Esophagus squamous epithelium (tissue), 5 donors: ENCODE results near the gene MBTD1. TPM values are rescaled to one million over a fixed set of nuclear protein-coding genes. Genes with fewer than 3 reads are reported as not detected.
A peak's percentile ranks its signal among the peaks of the same experiment; 100 is the strongest.
"Not testable (repeated sequence)": the region's sequence is repeated elsewhere in the genome, so short reads cannot be mapped to it uniquely, and the experiment has no call there.

ENCODE experiments used
- DNase-seq: peaks from one replicate; lab custom pipeline; 2025; lab: John Stamatoyannopoulos, UW
- H3K27ac ChIP-seq, 4 donors: fragments of 200-600 bp; sonication (generic); one replicate each; pipeline ENCODE4 v1.5.1; 2016 to 2019; ENCODE audit warnings: mild to moderate bottlenecking in 1 of 4
- H3K27me3 ChIP-seq, 4 donors: fragments of 200-600 bp; sonication (generic); 1 replicate in 3 of 4; 2 replicates in 1 of 4; pipeline versions ENCODE4 v1.5.1 to v1.6.0; 2017 to 2021; ENCODE audit warnings: antibody characterized with exemption in 1 of 4
- H3K36me3 ChIP-seq, 3 donors: fragments of 200-600 bp; sonication (generic); one replicate each; pipeline ENCODE4 v1.5.1; 2016 to 2019
- H3K4me1 ChIP-seq, 3 donors: fragments of 200-600 bp; sonication (generic); one replicate each; pipeline ENCODE4 v1.5.1; 2017 to 2019
- H3K4me3 ChIP-seq, 4 donors: fragments of 200-600 bp; sonication (generic); 1 replicate in 3 of 4; 2 replicates in 1 of 4; pipeline ENCODE4 v1.5.1; 2016 to 2019; ENCODE audit warnings: mild to moderate bottlenecking in 2 of 4, moderate library complexity in 1 of 4
- H3K9me3 ChIP-seq, 3 donors: fragments of 200-600 bp; sonication (generic); one replicate each; pipeline ENCODE4 v1.5.1; 2016 to 2019
- POLR2A ChIP-seq, 4 donors: fragments of 450-650 bp; IDR thresholded peaks; one replicate each; pipeline ENCODE4 v1.6.1; 2017; ENCODE audit warnings: antibody characterized with exemption in 4 of 4, mild to moderate bottlenecking in 4 of 4, moderate library complexity in 3 of 4
- WGBS, 2 donors: methylation state at CpG; one replicate each; pipeline ENCODE4 v1.1.5; 2018; 5-methylcytosine and 5-hydroxymethylcytosine counted together
- intact Hi-C: fragments of 100-400 bp; cut with DNase I; formaldehyde crosslinking; loops from one replicate; pipeline ENCODE4 v1.15.0; 2022
- total RNA-seq, 4 donors: library from RNA; depleted of rRNA; stranded (reverse); fragments of >200 nt; gene quantifications; one replicate each; pipeline ENCODE4 v1.1.0, GENCODE V29; 2016
- TF ChIP-seq, protein P1 (sequence below), 6 experiments: fragments of 450-650 bp in 4 of 6; fragments of 200-600 bp in 2 of 6; sonication (generic) in 2 of 6; IDR thresholded peaks; one replicate each; pipeline ENCODE4 v1.5.1; 2016 to 2019; ENCODE audit warnings: antibody characterized with exemption in 6 of 6, mild to moderate bottlenecking in 4 of 6, moderate library complexity in 4 of 6
- donor health status: DM: yes; HTN: yes; CAD: no.

Gene MBTD1
- total RNA-seq, 4 donors from 2014 or later = 6.1 to 21.4 (median 9.4) TPM

DNA sequence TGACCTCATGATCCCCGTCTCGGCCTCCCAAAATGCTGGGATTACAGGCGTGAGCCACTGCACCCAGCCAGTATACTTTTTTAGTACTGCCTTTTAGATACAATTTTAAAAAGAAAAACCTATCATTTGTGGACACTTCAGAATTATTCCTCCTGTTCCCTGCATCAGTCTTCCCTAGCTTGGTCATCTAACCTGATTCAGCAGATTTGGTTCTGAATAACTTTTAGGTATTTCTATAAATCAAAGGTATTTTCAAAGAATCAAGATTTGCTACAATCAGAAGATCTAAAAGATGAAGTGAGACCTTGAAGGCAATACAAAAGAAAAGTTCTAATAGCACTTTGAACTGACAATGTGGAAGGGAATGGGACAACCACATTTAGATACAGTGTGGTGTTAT lies 30.0 kb downstream of the MBTD1 start:
- 92% methylated on average over 3 of the region's 3 CpGs for WGBS, 2 donors
- H3K4me1 ChIP-seq = peaks cover 0 to 26% (median 0%) of the 10 kb centered on the region in 3 donors
- H3K4me3 ChIP-seq = no peak overlapping the region
- TF ChIP-seq POLR2A (IDR thresholded peaks at IDR 0.05) = no peak
- TF ChIP-seq, protein P1, sequence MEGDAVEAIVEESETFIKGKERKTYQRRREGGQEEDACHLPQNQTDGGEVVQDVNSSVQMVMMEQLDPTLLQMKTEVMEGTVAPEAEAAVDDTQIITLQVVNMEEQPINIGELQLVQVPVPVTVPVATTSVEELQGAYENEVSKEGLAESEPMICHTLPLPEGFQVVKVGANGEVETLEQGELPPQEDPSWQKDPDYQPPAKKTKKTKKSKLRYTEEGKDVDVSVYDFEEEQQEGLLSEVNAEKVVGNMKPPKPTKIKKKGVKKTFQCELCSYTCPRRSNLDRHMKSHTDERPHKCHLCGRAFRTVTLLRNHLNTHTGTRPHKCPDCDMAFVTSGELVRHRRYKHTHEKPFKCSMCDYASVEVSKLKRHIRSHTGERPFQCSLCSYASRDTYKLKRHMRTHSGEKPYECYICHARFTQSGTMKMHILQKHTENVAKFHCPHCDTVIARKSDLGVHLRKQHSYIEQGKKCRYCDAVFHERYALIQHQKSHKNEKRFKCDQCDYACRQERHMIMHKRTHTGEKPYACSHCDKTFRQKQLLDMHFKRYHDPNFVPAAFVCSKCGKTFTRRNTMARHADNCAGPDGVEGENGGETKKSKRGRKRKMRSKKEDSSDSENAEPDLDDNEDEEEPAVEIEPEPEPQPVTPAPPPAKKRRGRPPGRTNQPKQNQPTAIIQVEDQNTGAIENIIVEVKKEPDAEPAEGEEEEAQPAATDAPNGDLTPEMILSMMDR (IDR thresholded peaks at IDR 0.05) = no peak
- H3K9me3 ChIP-seq = no peaks in the 10 kb centered on the region
- intact Hi-C loops = no loop called here
- H3K36me3 ChIP-seq = peaks cover 0 to under 1% (median 0%) of the 10 kb centered on the region in 3 donors
- no peak overlapping the region for H3K27ac ChIP-seq
- H3K27me3 ChIP-seq = no peaks in the 10 kb centered on the region
- no peak for DNase-seq

DNA sequence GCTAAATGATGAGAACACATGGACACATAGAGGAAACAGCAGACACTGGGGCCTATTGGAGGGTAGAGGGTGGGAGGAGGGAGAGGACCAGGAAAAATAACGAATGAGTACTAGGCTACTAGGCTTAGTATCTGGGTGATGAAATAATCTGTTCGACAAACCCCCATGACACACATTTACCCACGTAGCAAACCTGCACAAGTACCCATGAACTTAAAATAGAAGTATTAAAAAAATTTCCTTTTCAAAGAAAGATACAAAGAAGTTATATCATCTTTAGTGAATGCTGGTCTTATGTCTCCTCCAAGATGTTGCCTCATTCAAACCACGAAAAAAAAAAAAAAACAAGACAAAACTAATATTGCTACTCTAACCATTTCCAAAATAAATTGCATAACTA lies 31.7 kb downstream of the MBTD1 start:
- no peak for DNase-seq
- peak overlapping the region in 2 of 4 donors; percentile 5 to 44 for H3K27ac ChIP-seq
- TF ChIP-seq, protein P1 (IDR thresholded peaks at IDR 0.05) = no peak
- TF ChIP-seq POLR2A (IDR thresholded peaks at IDR 0.05) = no peak
- no peak overlapping the region for H3K4me3 ChIP-seq
- peaks cover 0 to 18% (median 0%) of the 10 kb centered on the region in 3 donors for H3K36me3 ChIP-seq
- H3K27me3 ChIP-seq = no peaks in the 10 kb centered on the region
- H3K9me3 ChIP-seq = no peaks in the 10 kb centered on the region
- WGBS, 2 donors = 53 to 69% methylated on average over 4 of the region's 4 CpGs
- H3K4me1 ChIP-seq = peaks cover 0 to 43% (median 0%) of the 10 kb centered on the region in 3 donors
- intact Hi-C loops = no loop called here

DNA sequence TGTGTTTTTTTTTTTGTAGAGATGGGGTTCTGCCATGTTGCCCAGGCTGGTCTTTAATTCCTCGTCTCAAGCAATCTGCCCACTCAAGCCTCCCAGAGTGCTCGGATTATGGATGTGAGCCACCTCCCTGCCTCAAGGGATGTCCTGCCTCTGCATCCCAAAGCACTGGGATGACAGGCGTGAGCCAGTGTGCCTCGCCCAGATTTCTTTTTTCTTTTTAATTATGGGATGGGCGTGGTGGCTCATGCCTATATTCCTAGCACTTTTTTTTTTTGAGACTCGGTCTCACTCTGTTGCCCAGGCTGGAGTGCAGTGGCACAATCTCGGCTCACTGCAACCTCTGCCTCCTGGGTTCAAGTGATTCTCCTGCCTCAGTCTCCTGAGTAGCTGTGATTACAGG lies 34.3 kb downstream of the MBTD1 start:
- H3K9me3 ChIP-seq, intact Hi-C loops, H3K27me3 ChIP-seq, DNase-seq, H3K4me3 ChIP-seq: not testable (repeated sequence)
- 51 to 62% methylated on average over 7 of the region's 7 CpGs for WGBS, 2 donors
- H3K4me1 ChIP-seq = peaks cover 0 to 39% (median 0%) of the 10 kb centered on the region in 3 donors
- peak overlapping the region in 2 of 4 donors; percentile 33 to 57 for H3K27ac ChIP-seq
- H3K36me3 ChIP-seq = peaks cover 0 to 45% (median 0%) of the 10 kb centered on the region in 3 donors

DNA sequence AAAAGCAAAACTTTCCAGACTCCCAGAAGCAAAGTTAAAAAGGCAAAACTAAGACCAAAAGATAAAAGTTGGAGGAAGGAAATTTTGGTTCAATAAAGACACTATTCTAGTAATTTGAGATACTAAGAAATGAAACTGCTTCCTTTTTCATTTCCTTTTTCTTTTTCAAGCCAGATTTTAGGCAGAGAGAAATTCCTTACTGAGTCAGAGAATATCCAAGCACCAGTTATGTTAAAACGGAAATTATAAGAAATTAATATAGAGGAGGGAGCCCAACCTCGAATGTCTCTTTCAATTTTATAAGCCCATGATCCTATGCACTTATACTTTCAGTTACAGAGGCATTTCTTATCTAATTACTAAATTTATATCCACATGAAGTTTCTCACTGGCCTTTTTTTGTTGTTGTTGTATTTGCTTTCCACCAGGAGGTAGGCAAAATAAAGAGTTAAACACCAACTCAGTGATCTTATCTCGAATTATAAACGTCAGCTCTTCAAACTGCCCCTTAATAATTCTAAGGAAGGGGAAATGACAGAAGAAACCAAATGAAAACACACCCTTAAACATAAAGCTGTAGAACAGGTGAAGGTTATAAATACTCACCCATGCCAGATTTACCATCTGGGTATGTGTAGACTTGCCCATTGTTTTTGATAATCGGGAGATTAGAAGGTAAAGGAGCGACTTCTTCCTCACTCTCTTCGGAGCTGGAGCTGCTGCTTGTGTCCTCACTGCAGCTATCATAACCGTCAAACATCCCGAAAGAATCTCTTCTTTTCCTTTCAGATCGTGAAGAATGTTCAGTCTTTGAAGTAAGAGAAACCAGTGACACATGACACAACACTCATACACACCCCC lies 35.2 kb downstream of the MBTD1 start:
- no peak overlapping the region for H3K4me3 ChIP-seq
- WGBS, 2 donors = 46 to 49% methylated on average over 10 of the region's 10 CpGs
- intact Hi-C loops = no loop called here
- H3K36me3 ChIP-seq = peaks cover 0 to 53% (median 0%) of the 10 kb centered on the region in 3 donors
- peak overlapping the region in 2 of 4 donors; percentile 33 to 57 for H3K27ac ChIP-seq
- no peaks in the 10 kb centered on the region for H3K9me3 ChIP-seq
- DNase-seq = no peak
- H3K4me1 ChIP-seq = peaks cover 0 to 37% (median 0%) of the 10 kb centered on the region in 3 donors
- TF ChIP-seq, protein P1 (IDR thresholded peaks at IDR 0.05) = no peak
- no peak for TF ChIP-seq POLR2A (IDR thresholded peaks at IDR 0.05)
- no peaks in the 10 kb centered on the region for H3K27me3 ChIP-seq

DNA sequence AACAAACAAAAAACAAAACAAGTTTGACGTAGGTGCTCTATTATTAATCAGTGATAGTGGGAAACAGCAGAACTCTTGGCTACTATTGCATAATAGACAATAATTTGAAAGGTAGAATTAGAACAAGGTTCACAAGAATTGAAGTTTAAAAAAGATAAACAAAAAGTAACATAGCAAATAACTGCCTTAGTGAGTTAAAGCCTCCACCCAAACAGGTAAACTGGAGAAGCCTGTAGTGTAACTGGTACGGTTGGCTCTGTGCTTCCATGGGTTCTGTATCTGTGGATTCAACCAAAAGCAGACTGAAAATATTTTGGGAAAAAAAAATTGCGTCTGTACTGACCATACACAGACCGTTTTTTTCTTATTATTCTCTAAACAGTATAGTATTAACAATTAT lies 38.5 kb downstream of the MBTD1 start:
- H3K27me3 ChIP-seq = no peaks in the 10 kb centered on the region
- no peak for DNase-seq
- no peaks in the 10 kb centered on the region for H3K9me3 ChIP-seq
- H3K27ac ChIP-seq = no peak overlapping the region
- peaks cover 4 to 87% (median 5%) of the 10 kb centered on the region in 3 donors for H3K36me3 ChIP-seq
- TF ChIP-seq, protein P1 (IDR thresholded peaks at IDR 0.05) = no peak
- no peak for TF ChIP-seq POLR2A (IDR thresholded peaks at IDR 0.05)
- no peak overlapping the region for H3K4me3 ChIP-seq
- WGBS, 2 donors = 81 to 82% methylated on average over 4 of the region's 4 CpGs
- intact Hi-C loops = no loop called here
- peaks cover 0 to 31% (median 0%) of the 10 kb centered on the region in 3 donors for H3K4me1 ChIP-seq
